ENCODE data around the gene MRPL32.

- TF ChIP-seq POLR2A (IDR thresholded peaks at IDR 0.05): no peak
- TF ChIP-seq CTCF (IDR thresholded peaks at IDR 0.05): no peak
Observed at GRCh38 chr7:42960762-42961161, 28.6 kb downstream of the MRPL32 start.

Data from ovary (tissue), 3 donors.